Measurements from ENCODE around the gene MAP2K6.

The MAP2K6 gene

DNA sequence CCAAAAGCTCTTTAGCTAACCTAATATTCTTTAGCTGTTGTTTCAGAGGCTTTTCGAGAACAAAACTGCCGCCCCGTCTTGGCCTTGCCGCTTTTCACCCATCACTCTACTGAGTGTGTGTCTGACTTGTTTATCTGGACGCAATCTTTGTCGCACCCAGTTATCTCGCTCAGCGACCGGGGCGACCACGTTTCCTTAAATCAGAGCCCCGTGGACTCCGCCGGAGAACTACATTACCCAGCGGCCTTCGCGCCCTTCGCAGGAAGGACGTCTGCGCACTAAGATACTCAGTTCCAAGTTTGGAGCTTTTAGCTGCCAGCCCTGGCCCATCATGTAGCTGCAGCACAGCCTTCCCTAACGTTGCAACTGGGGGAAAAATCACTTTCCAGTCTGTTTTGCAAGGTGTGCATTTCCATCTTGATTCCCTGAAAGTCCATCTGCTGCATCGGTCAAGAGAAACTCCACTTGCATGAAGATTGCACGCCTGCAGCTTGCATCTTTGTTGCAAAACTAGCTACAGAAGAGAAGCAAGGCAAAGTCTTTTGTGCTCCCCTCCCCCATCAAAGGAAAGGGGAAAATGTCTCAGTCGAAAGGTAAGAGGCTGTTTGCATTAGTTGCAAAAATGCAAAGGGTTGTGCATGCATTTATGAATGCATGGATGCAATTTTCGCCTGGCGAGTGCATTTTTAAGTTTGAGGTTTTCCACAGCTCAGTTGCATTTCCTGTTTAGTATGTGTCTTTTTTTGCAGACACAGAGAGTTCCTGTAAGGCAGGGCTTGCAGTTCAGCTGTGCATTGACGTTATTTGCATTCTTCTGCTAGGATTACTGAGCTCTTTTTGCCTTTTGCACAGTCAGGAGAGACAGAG, at the start of gene MAP2K6:
MAP2K6 (plus strand) TSS at position 290 of the 867 bp plus-strand sequence; CDS start at position 578, 288 bp downstream.
- no peaks in the 10 kb centered on the region for H3K9me2 ChIP-seq (replicated peaks; ENCODE audit: low read depth, low read length)
- TF ChIP-seq EZH2phosphoT487 (IDR thresholded peaks at IDR 0.05; ENCODE audit: borderline replicate concordance), result no peak
- TF ChIP-seq, protein P1, sequence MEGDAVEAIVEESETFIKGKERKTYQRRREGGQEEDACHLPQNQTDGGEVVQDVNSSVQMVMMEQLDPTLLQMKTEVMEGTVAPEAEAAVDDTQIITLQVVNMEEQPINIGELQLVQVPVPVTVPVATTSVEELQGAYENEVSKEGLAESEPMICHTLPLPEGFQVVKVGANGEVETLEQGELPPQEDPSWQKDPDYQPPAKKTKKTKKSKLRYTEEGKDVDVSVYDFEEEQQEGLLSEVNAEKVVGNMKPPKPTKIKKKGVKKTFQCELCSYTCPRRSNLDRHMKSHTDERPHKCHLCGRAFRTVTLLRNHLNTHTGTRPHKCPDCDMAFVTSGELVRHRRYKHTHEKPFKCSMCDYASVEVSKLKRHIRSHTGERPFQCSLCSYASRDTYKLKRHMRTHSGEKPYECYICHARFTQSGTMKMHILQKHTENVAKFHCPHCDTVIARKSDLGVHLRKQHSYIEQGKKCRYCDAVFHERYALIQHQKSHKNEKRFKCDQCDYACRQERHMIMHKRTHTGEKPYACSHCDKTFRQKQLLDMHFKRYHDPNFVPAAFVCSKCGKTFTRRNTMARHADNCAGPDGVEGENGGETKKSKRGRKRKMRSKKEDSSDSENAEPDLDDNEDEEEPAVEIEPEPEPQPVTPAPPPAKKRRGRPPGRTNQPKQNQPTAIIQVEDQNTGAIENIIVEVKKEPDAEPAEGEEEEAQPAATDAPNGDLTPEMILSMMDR (conservative IDR thresholded peaks at IDR 0.05; ENCODE audit: low read length), result no peak
- H3K4me1 ChIP-seq (ENCODE audit: insufficient read depth, low read length, poor library complexity, severe bottlenecking), result peaks cover 45% of the 10 kb centered on the region
- no peaks in the 10 kb centered on the region for H3K36me3 ChIP-seq (ENCODE audit: insufficient read depth, low read length)
- H2AFZ ChIP-seq (ENCODE audit: low read length), result peak within 1 kb of the TSS; percentile 95
- peak within 1 kb of the TSS; percentile 82 for H3K4me3 ChIP-seq (ENCODE audit: low read length, poor library complexity, severe bottlenecking)
- H3F3A ChIP-seq (ENCODE audit: low read depth), result no peaks in the 10 kb centered on the region
- no peaks in the 10 kb centered on the region for H3K27me3 ChIP-seq (ENCODE audit: insufficient read depth, low read length, poor library complexity, severe bottlenecking)
- H4K20me1 ChIP-seq (ENCODE audit: insufficient read depth, low read length, poor library complexity, severe bottlenecking), result peaks cover 26% of the 10 kb centered on the region
- H3K4me2 ChIP-seq (ENCODE audit: low read depth, low read length, poor library complexity, severe bottlenecking), result peak within 1 kb of the TSS; percentile 80
- peaks cover 44% of the 10 kb centered on the region for H3K79me2 ChIP-seq (ENCODE audit: insufficient read depth, low read length)
- no peaks in the 10 kb centered on the region for H3K9me3 ChIP-seq (ENCODE audit: insufficient read depth, low read depth, low read length)
- H3K9ac ChIP-seq (ENCODE audit: low read depth, low read length, poor library complexity, severe bottlenecking), result peak within 1 kb of the TSS; percentile 50

DNA sequence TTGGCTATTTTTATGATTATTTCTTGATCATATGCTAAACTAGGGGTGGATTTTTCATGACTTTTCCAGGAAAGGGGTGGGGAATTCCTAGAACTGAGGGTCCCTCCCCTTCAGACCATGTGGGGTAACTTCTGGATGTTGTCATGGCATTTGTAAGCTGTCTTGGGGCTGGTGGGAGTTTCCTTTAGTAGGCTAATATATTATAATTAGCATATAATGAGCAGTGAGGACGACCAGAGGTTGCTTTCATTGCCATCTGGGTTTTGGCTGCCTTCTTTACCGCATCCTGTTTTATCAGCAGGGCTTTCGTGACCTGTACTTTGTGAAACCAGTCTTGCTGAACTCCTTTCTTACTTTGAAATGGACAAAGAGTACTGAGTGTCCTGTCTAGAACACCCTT, 47.2 kb upstream of the MAP2K6 start:
- TF ChIP-seq, protein P1 (conservative IDR thresholded peaks at IDR 0.05; ENCODE audit: low read length), result no peak
- TF ChIP-seq EZH2phosphoT487 (IDR thresholded peaks at IDR 0.05; ENCODE audit: borderline replicate concordance), result no peak
- Histone ChIP-seq H3K4me2 (ENCODE audit: low read depth, low read length, poor library complexity, severe bottlenecking) (no peak overlapping the region), H3K4me1 (ENCODE audit: insufficient read depth, low read length, poor library complexity, severe bottlenecking) (no peaks in the 10 kb centered on the region), H3K9ac (ENCODE audit: low read depth, low read length, poor library complexity, severe bottlenecking) (no peak overlapping the region), H3K79me2 (ENCODE audit: insufficient read depth, low read length) (no peaks in the 10 kb centered on the region), H3F3A (ENCODE audit: low read depth) (no peaks in the 10 kb centered on the region), H2AFZ (ENCODE audit: low read length) (no peak overlapping the region), H3K27me3 (ENCODE audit: insufficient read depth, low read length, poor library complexity, severe bottlenecking) (no peaks in the 10 kb centered on the region), H3K4me3 (ENCODE audit: low read length, poor library complexity, severe bottlenecking) (no peak overlapping the region), H3K9me3 (ENCODE audit: insufficient read depth, low read depth, low read length) (no peaks in the 10 kb centered on the region), H3K36me3 (ENCODE audit: insufficient read depth, low read length) (no peaks in the 10 kb centered on the region), H4K20me1 (ENCODE audit: insufficient read depth, low read length, poor library complexity, severe bottlenecking) (no peaks in the 10 kb centered on the region), H3K9me2 (replicated peaks; ENCODE audit: low read depth, low read length) (no peaks in the 10 kb centered on the region)

DNA sequence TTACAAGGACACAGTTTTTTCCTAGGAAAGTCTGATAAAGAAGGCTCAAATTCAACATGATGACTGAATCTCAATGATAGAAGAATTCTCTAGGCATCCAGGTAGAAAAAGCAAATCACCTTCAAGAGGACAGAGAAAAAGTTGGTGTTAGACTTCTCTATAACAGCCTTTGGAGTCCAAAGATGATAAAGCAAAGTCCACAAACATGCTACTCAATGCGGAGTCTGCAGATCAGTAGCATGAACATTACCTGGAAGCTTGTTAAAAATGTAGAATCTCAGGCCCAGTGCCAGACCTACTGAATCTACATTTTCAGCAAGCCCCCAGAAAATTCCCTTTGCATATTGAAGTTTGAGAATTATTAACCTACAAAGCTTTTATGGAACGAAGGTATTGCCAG, 41.4 kb upstream of the MAP2K6 start:
- Histone ChIP-seq H2AFZ (ENCODE audit: low read length) (no peak overlapping the region), H3F3A (ENCODE audit: low read depth) (no peaks in the 10 kb centered on the region), H3K4me1 (ENCODE audit: insufficient read depth, low read length, poor library complexity, severe bottlenecking) (no peaks in the 10 kb centered on the region), H3K4me2 (ENCODE audit: low read depth, low read length, poor library complexity, severe bottlenecking) (no peak overlapping the region), H3K36me3 (ENCODE audit: insufficient read depth, low read length) (no peaks in the 10 kb centered on the region), H3K9me2 (replicated peaks; ENCODE audit: low read depth, low read length) (no peaks in the 10 kb centered on the region), H3K9me3 (ENCODE audit: insufficient read depth, low read depth, low read length) (no peaks in the 10 kb centered on the region), H4K20me1 (ENCODE audit: insufficient read depth, low read length, poor library complexity, severe bottlenecking) (no peaks in the 10 kb centered on the region), H3K79me2 (ENCODE audit: insufficient read depth, low read length) (no peaks in the 10 kb centered on the region), H3K4me3 (ENCODE audit: low read length, poor library complexity, severe bottlenecking) (no peak overlapping the region), H3K27me3 (ENCODE audit: insufficient read depth, low read length, poor library complexity, severe bottlenecking) (no peaks in the 10 kb centered on the region), H3K9ac (ENCODE audit: low read depth, low read length, poor library complexity, severe bottlenecking) (no peak overlapping the region)
- TF ChIP-seq EZH2phosphoT487 (IDR thresholded peaks at IDR 0.05; ENCODE audit: borderline replicate concordance), result no peak
- TF ChIP-seq, protein P1 (conservative IDR thresholded peaks at IDR 0.05; ENCODE audit: low read length), result no peak
